H1 (cell line): ENCODE data around the gene PEAK1. TPM values are rescaled to one million over a fixed set of nuclear protein-coding genes. Genes with fewer than 3 reads are reported as not detected.

Source experiments
- CTCF ChIA-PET: fragments of 300-600 bp; sonication (Branson Sonifier 250); formaldehyde crosslinking; loops from one replicate; lab custom pipeline; 2021; ENCODE audit not compliant: partially characterized antibody; lab: Charles Lee
- POLR2A ChIA-PET: fragments of 300-600 bp; sonication (Branson Sonifier 250); formaldehyde crosslinking; loops from one replicate; lab custom pipeline; 2021; ENCODE audit warnings: inconsistent platforms; ENCODE audit not compliant: partially characterized antibody; lab: Charles Lee
- DNase-seq, 2 experiments: peaks; one replicate each; pipeline versions ENCODE4 v3.0.0 to v3.0.0-alpha.2; 2010 to 2022; ENCODE audit warnings: low spot score in 2 of 2, low read depth in 1 of 2, mixed read lengths in 1 of 2
- FAIRE-seq: peaks from 2 replicates; lab custom pipeline; 2011; peaks lifted over from hg19 to GRCh38; lab: Jason Lieb, UNC
- H2AFZ ChIP-seq: 2 replicates; pipeline ENCODE4 v1.8.1; 2012; ENCODE audit warnings: low read length, inconsistent platforms
- H2AK5ac ChIP-seq: 2 replicates; pipeline ENCODE4 v1.6.1; 2013; ENCODE audit warnings: low read depth, low read length
- H2BK120ac ChIP-seq: replicated peaks from 2 replicates; pipeline ENCODE3; 2013; ENCODE audit warnings: low read depth, low read length, inconsistent platforms
- H2BK12ac ChIP-seq: 2 replicates; pipeline ENCODE4 v1.6.1; 2013; ENCODE audit warnings: low read depth, low read length
- H2BK15ac ChIP-seq: 2 replicates; pipeline ENCODE4 v1.6.1; 2013; ENCODE audit warnings: low read length
- H2BK20ac ChIP-seq: 2 replicates; pipeline ENCODE4 v1.6.1; 2013; ENCODE audit warnings: low read length
- H2BK5ac ChIP-seq: 2 replicates; pipeline ENCODE4 v1.6.1; 2013; ENCODE audit warnings: low read depth, low read length
- H3K14ac ChIP-seq: 2 replicates; pipeline ENCODE4 v1.6.1; 2013; ENCODE audit warnings: inconsistent platforms; ENCODE audit not compliant: insufficient read length
- H3K18ac ChIP-seq: 2 replicates; pipeline ENCODE4 v1.6.1; 2013; ENCODE audit warnings: low read length; ENCODE audit errors: extremely low read depth
- H3K23ac ChIP-seq: 2 replicates; pipeline ENCODE4 v1.6.1; 2013; ENCODE audit warnings: inconsistent platforms; ENCODE audit not compliant: insufficient read length
- H3K23me2 ChIP-seq: 2 replicates; pipeline ENCODE4 v1.6.1; 2013; ENCODE audit warnings: low read depth, low read length
- H3K27ac ChIP-seq: 2 replicates; pipeline ENCODE4 v1.6.1; 2011; ENCODE audit warnings: low read depth, low read length, inconsistent platforms
- H3K27me3 ChIP-seq, 4 experiments: replicated peaks in 1 of 4; 1 replicate in 1 of 4; 2 replicates in 3 of 4; pipeline versions ENCODE4 v1.6.1 to v1.8.1; 2011 to 2013; ENCODE audit warnings: low read length in 3 of 4, mild to moderate bottlenecking in 3 of 4, inconsistent platforms in 2 of 4, mixed read lengths in 2 of 4, moderate library complexity in 1 of 4; ENCODE audit not compliant: control insufficient read depth in 3 of 4, insufficient read depth in 3 of 4; ENCODE audit errors: extremely low read depth in 1 of 4
- H3K36me3 ChIP-seq, 4 experiments: 2 replicates each; pipeline versions ENCODE4 v1.6.1 to v1.8.1; 2011 to 2013; ENCODE audit warnings: mild to moderate bottlenecking in 4 of 4, low read length in 3 of 4, moderate library complexity in 2 of 4, control low read depth in 1 of 4, inconsistent platforms in 1 of 4; ENCODE audit not compliant: insufficient read depth in 4 of 4, control insufficient read depth in 2 of 4
- H3K4ac ChIP-seq: replicated peaks from 2 replicates; pipeline ENCODE3; 2013; ENCODE audit warnings: low read length, low read depth, mixed read lengths, inconsistent platforms; ENCODE audit not compliant: insufficient read length
- H3K4me1 ChIP-seq, 4 experiments: replicated peaks in 1 of 4; 1 replicate in 1 of 4; 2 replicates in 3 of 4; pipeline versions ENCODE4 v1.6.1 to v1.8.1; 2011 to 2013; ENCODE audit warnings: low read length in 3 of 4, inconsistent platforms in 2 of 4, mixed read lengths in 1 of 4; ENCODE audit not compliant: insufficient read depth in 4 of 4, control insufficient read depth in 3 of 4
- H3K4me2 ChIP-seq, 2 experiments: 2 replicates each; pipeline versions ENCODE4 v1.6.1 to v1.8.1; 2011 to 2013; ENCODE audit warnings: low read depth in 2 of 2, low read length in 2 of 2, control low read depth in 1 of 2, inconsistent platforms in 1 of 2, mild to moderate bottlenecking in 1 of 2; ENCODE audit not compliant: insufficient read depth in 1 of 2
- H3K4me3 ChIP-seq, 4 experiments: fragments of 200-600, 300-600 bp in 1 of 4; sonication (generic), shearing (Covaris generic), sonication (Bioruptor Twin) in 1 of 4; 2 replicates each; pipeline versions ENCODE4 v1.5.1 to v1.8.1; 2011 to 2016; ENCODE audit warnings: low read length in 4 of 4, low read depth in 3 of 4, control low read depth in 2 of 4, inconsistent platforms in 2 of 4, mild to moderate bottlenecking in 2 of 4, mixed read lengths in 1 of 4, moderate library complexity in 1 of 4; ENCODE audit not compliant: insufficient read depth in 2 of 4; ENCODE audit errors: extremely low read depth in 1 of 4
- H3K56ac ChIP-seq: replicated peaks from 2 replicates; pipeline ENCODE3; 2013; ENCODE audit warnings: low read depth, mild to moderate bottlenecking, mixed read lengths, low read length, inconsistent platforms; ENCODE audit not compliant: insufficient read length
- H3K79me1 ChIP-seq: 2 replicates; pipeline ENCODE4 v1.6.1; 2013; ENCODE audit warnings: low read depth, low read length, control low read depth
- H3K79me2 ChIP-seq, 2 experiments: 2 replicates each; pipeline versions ENCODE4 v1.6.1 to v1.8.1; 2012 to 2013; ENCODE audit warnings: low read length in 2 of 2, mild to moderate bottlenecking in 2 of 2, inconsistent platforms in 1 of 2; ENCODE audit not compliant: insufficient read depth in 2 of 2, control insufficient read depth in 1 of 2
- H3K9ac ChIP-seq, 4 experiments: replicated peaks in 1 of 4; 1 replicate in 1 of 4; 2 replicates in 3 of 4; pipeline versions ENCODE4 v1.6.1 to v1.8.1; 2011 to 2013; ENCODE audit warnings: low read depth in 3 of 4, low read length in 3 of 4, control low read depth in 2 of 4, mild to moderate bottlenecking in 2 of 4, moderate library complexity in 2 of 4, inconsistent platforms in 1 of 4; ENCODE audit errors: extremely low read depth in 1 of 4
- H3K9me3 ChIP-seq, 2 experiments: 2 replicates each; pipeline versions ENCODE4 v1.6.1 to v1.8.1; 2012 to 2013; ENCODE audit warnings: mild to moderate bottlenecking in 2 of 2, moderate library complexity in 2 of 2, control low read depth in 1 of 2, inconsistent platforms in 1 of 2, low read depth in 1 of 2, low read length in 1 of 2, mixed read lengths in 1 of 2; ENCODE audit not compliant: insufficient read depth in 2 of 2
- H4K20me1 ChIP-seq, 2 experiments: replicated peaks in 1 of 2; 2 replicates each; pipeline versions ENCODE3 to v1.8.1; 2011 to 2013; ENCODE audit warnings: inconsistent platforms in 2 of 2, low read length in 2 of 2, mild to moderate bottlenecking in 1 of 2; ENCODE audit not compliant: insufficient read depth in 2 of 2, control insufficient read depth in 1 of 2
- H4K5ac ChIP-seq: 2 replicates; pipeline ENCODE4 v1.6.1; 2013; ENCODE audit warnings: low read length, low read depth, mixed read lengths, inconsistent platforms; ENCODE audit not compliant: insufficient read length
- H4K8ac ChIP-seq: 2 replicates; pipeline ENCODE4 v1.8.0; 2013; ENCODE audit warnings: mild to moderate bottlenecking, moderate library complexity, low read length, inconsistent platforms; ENCODE audit not compliant: insufficient read depth; ENCODE audit errors: extremely low read depth
- H4K91ac ChIP-seq: replicated peaks from 2 replicates; pipeline ENCODE3; 2013; ENCODE audit warnings: low read length, mixed read lengths, inconsistent platforms; ENCODE audit not compliant: insufficient read length
- ASH2L ChIP-seq: fragments of 200-600, 300-600 bp; sonication (generic); IDR thresholded peaks from one replicate; pipeline ENCODE4 v1.7.1; 2017; ENCODE audit warnings: low read length
- CBX5 ChIP-seq: fragments of 300-800, 300-1000 bp; sonication (generic); IDR thresholded peaks from 2 replicates; pipeline ENCODE4 v1.7.1; 2016; ENCODE audit warnings: antibody characterized with exemption, low read length, low read depth
- CREB1 ChIP-seq: IDR thresholded peaks from 2 replicates; pipeline ENCODE4 v1.6.1; 2012; ENCODE audit warnings: inconsistent platforms
- EP300 ChIP-seq, 2 experiments: IDR thresholded peaks; 1 replicate in 1 of 2; 2 replicates in 1 of 2; pipeline ENCODE4 v1.6.1; 2011 to 2012; ENCODE audit warnings: low read depth in 2 of 2, low read length in 2 of 2, mild to moderate bottlenecking in 2 of 2, borderline replicate concordance in 1 of 2, inconsistent platforms in 1 of 2, moderate library complexity in 1 of 2
- JUN ChIP-seq: IDR thresholded peaks from 2 replicates; pipeline ENCODE4 v1.6.1; 2011; ENCODE audit warnings: low read depth, mild to moderate bottlenecking, improper control_type of control experiment, low read length
- KDM1A ChIP-seq: fragments of 200-600, 300-600 bp; sonication (generic); IDR thresholded peaks from 2 replicates; pipeline ENCODE4 v1.7.1; 2016; ENCODE audit warnings: mild to moderate bottlenecking, low read length, borderline replicate concordance
- KDM4A ChIP-seq: IDR thresholded peaks from one replicate; pipeline ENCODE4 v1.7.1; 2012; ENCODE audit warnings: low read depth, mild to moderate bottlenecking, moderate library complexity, low read length, inconsistent platforms; ENCODE audit not compliant: severe bottlenecking
- KDM5A ChIP-seq: fragments of 200-600 bp; IDR thresholded peaks from 2 replicates; pipeline ENCODE4 v1.7.1; 2012; ENCODE audit warnings: mild to moderate bottlenecking, low read length, inconsistent platforms, mixed read lengths
- POLR2AphosphoS5 ChIP-seq: IDR thresholded peaks from 2 replicates; pipeline ENCODE4 v1.6.1; 2011; ENCODE audit warnings: low read depth, low read length
- SIN3A ChIP-seq, 2 experiments: IDR thresholded peaks in 1 of 2; conservative IDR thresholded peaks in 1 of 2; 2 replicates each; pipeline ENCODE4 v1.6.1; 2011 to 2012; ENCODE audit warnings: low read length in 2 of 2, improper control_type of control experiment in 1 of 2, low read depth in 1 of 2, mild to moderate bottlenecking in 1 of 2
- SP2 ChIP-seq: IDR thresholded peaks from 2 replicates; pipeline ENCODE4 v1.6.1; 2012; ENCODE audit warnings: mild to moderate bottlenecking, low read length, inconsistent platforms
- SP4 ChIP-seq: IDR thresholded peaks from 2 replicates; pipeline ENCODE4 v1.6.1; 2012; ENCODE audit warnings: low read length, inconsistent platforms
- SRF ChIP-seq: IDR thresholded peaks from 2 replicates; pipeline ENCODE4 v1.6.1; 2011; ENCODE audit warnings: mild to moderate bottlenecking, low read depth, low read length, moderate library complexity
- TAF1 ChIP-seq: IDR thresholded peaks from 2 replicates; pipeline ENCODE4 v1.6.1; 2011; ENCODE audit warnings: mild to moderate bottlenecking, low read depth, low read length
- YY1 ChIP-seq: IDR thresholded peaks from 2 replicates; pipeline ENCODE4 v1.6.1; 2011; ENCODE audit warnings: low read depth, mild to moderate bottlenecking, low read length
- WGBS, 2 experiments: shearing (Covaris generic) in 1 of 2; methylation state at CpG; one replicate each; pipeline versions ENCODE4 v1.1.6 to v1.1.7; 2013 to 2015; ENCODE audit warnings: low lambda C conversion rate in 2 of 2, mixed read lengths in 2 of 2, inconsistent platforms in 1 of 2, low coverage in 1 of 2, missing lambda C conversion rate in 1 of 2; ENCODE audit not compliant: insufficient replicate concordance in 2 of 2, insufficient coverage in 1 of 2, insufficient read length in 1 of 2; ENCODE audit errors: extremely low coverage in 1 of 2, missing lambda C conversion rate in 1 of 2; 5-methylcytosine and 5-hydroxymethylcytosine counted together
- polyA plus RNA-seq, 7 experiments: library from polyadenylated mRNA; depleted of rRNA in 3 of 7; stranded (reverse) in 5 of 7; unstranded in 2 of 7; fragments of >200 nt in 5 of 7; fragments of 200-250 nt in 2 of 7; gene quantifications; 1 replicate in 5 of 7; 2 replicates in 1 of 7; 4 replicates in 1 of 7; pipeline versions ENCODE4 v1.2.1 to v1.2.3, GENCODE V29; 2011 to 2013; ENCODE audit warnings: missing spikeins in 2 of 7, mixed read lengths in 2 of 7
- total RNA-seq: library from RNA; stranded (reverse); fragmentation: NEBNext Ultra II Directional; extraction: Animal tissue kit (Norgen Biotek cat#: 25700); gene quantifications from 2 replicates; pipeline ENCODE4 v1.2.1, GENCODE V29; 2021

PEAK1 gene
- total and polyA plus RNA-seq, 2 of the 8 experiments (the other 6 are each of a cell fraction or from before 2014, with no cell fraction given): 8.8 to 44.8 TPM

DNA sequence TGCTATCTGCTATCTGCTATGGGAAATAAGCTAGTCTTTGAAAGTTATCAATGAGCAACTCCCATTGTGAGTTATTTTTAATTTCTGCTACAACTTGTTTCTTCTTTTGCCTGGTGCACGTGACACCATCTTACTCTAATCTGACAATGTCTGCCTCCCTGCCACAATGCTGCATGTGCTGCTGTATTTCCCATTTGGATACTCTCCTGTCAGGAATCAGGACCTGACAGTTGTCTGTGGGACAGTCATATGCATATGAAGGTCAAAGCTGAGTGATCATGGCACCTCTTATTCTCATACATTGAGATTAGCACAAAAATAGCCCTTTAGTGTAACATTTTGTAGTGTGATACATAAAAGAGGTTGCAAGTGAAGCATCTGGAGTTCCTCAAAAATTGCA lies 46.6 kb upstream of the PEAK1 start:
- Histone ChIP-seq H3K18ac (no peak overlapping the region), H3K56ac (no peak overlapping the region), H3K79me2 (no peaks in the 10 kb centered on the region), H3K79me1 (no peaks in the 10 kb centered on the region), H3K9ac (no peak overlapping the region; a peak in 1 of 7 replicates), H4K5ac (no peak overlapping the region), H2BK5ac (no peak overlapping the region), H3K23ac (no peak overlapping the region), H3K27me3 (peaks cover 0 to 1% (median 0%) of the 10 kb centered on the region in 4 experiments; a peak in 1 of 7 replicates), H2AK5ac (no peak overlapping the region), H4K20me1 (no peaks in the 10 kb centered on the region), H2BK20ac (no peak overlapping the region), H3K4me2 (no peak overlapping the region), H3K36me3 (peaks cover 0 to 26% (median 10%) of the 10 kb centered on the region in 4 experiments; a peak in 5 of 8 replicates), H4K91ac (no peak overlapping the region), H2BK12ac (no peak overlapping the region), H3K4me3 (no peak overlapping the region), H3K23me2 (no peaks in the 10 kb centered on the region; the same call in 1 of the 2 replicates), H3K4me1 (peaks cover 0 to 5% (median 3%) of the 10 kb centered on the region in 4 experiments; a peak in 2 of 7 replicates), H3K14ac (no peak overlapping the region), H4K8ac (no peak overlapping the region), H2AFZ (no peak overlapping the region), H3K9me3 (no peaks in the 10 kb centered on the region), H3K27ac (no peak overlapping the region), H3K4ac (no peak overlapping the region), H2BK15ac (no peak overlapping the region), H2BK120ac (no peak overlapping the region)
- WGBS, 2 experiments: 79% methylated on average over 1 of the region's 1 CpG; no CpG with 5 or more reads in 1 of the 2 experiments
- ChIA-PET POLR2A (interaction anchor here (0.8 kb wide), 1 partner anchor 242 kb away, joined by 3 read pairs; no protein-coding TSS in a partner anchor), CTCF (interaction anchor here (0.7 to 1.4 kb wide), 3 partner anchors 12 to 113 kb away, joined by 3 to 6 read pairs (median 3); no protein-coding TSS in a partner anchor)
- DNase-seq (no peak), FAIRE-seq (no peak)
- no peak for TF ChIP-seq SP2
- TF ChIP-seq KDM5A: no peak
- TF ChIP-seq SRF: no peak
- no peak for TF ChIP-seq SP4
- TF ChIP-seq KDM4A: no peak
- no peak for TF ChIP-seq YY1
- TF ChIP-seq CREB1: no peak
- no peak for TF ChIP-seq ASH2L
- no peak for TF ChIP-seq SIN3A (conservative IDR thresholded peaks at IDR 0.05 in 1 of 2, IDR thresholded peaks at IDR 0.05 in 1 of 2; ENCODE audit: low read depth in 1 of 2, low read length in 2 of 2)
- no peak for TF ChIP-seq POLR2AphosphoS5
- TF ChIP-seq CBX5: no peak
- no peak for TF ChIP-seq JUN
- no peak for TF ChIP-seq EP300 (IDR thresholded peaks at IDR 0.05; ENCODE audit: borderline replicate concordance in 1 of 2, low read depth in 2 of 2, low read length in 2 of 2)
- TF ChIP-seq KDM1A: no peak
- no peak for TF ChIP-seq TAF1
